ENCODE data around the gene ARHGAP24.

DNA sequence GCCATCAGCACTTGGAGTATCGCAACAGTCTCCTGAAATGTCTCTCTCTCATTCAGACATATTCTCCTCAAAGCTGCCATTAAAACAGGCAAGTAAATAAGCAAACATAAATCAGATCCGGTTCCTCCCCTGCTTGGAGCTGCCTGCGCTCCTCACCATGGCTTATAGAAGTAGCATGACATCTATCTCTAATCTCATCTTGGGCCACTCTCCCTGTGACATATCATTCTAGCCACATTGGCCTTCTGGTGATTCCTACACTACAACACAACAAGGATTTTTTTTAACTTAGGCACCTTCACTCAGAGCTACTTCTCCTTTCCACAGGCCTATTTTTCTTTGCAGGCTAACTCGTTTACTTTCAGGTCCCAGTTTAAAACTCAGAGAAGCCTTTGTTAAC is 387.9 kb downstream of the ARHGAP24 start:
- TF ChIP-seq, protein P1, sequence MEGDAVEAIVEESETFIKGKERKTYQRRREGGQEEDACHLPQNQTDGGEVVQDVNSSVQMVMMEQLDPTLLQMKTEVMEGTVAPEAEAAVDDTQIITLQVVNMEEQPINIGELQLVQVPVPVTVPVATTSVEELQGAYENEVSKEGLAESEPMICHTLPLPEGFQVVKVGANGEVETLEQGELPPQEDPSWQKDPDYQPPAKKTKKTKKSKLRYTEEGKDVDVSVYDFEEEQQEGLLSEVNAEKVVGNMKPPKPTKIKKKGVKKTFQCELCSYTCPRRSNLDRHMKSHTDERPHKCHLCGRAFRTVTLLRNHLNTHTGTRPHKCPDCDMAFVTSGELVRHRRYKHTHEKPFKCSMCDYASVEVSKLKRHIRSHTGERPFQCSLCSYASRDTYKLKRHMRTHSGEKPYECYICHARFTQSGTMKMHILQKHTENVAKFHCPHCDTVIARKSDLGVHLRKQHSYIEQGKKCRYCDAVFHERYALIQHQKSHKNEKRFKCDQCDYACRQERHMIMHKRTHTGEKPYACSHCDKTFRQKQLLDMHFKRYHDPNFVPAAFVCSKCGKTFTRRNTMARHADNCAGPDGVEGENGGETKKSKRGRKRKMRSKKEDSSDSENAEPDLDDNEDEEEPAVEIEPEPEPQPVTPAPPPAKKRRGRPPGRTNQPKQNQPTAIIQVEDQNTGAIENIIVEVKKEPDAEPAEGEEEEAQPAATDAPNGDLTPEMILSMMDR (conservative IDR thresholded peaks at IDR 0.05), result no peak
- TF ChIP-seq ZFX (IDR thresholded peaks at IDR 0.05), result no peak
